Neural cell (in vitro differentiated cells): Measurements from ENCODE around the gene MCM5. TPM values are rescaled to one million over a fixed set of nuclear protein-coding genes. Genes with fewer than 3 reads are reported as not detected.

Experiments used
- H2AFZ ChIP-seq: fragments of 200-600, 300-800 bp; sonication (generic), shearing (Covaris generic); 2 replicates; pipeline ENCODE4 v1.6.0; 2014; ENCODE audit warnings: low read depth, mild to moderate bottlenecking, antibody characterized with exemption, low read length, moderate library complexity
- H3F3A ChIP-seq: fragments of 200-600 bp; shearing (Covaris generic); 2 replicates; pipeline ENCODE4 v1.6.1; 2016; ENCODE audit warnings: mild to moderate bottlenecking, moderate library complexity, mixed read lengths, antibody characterized with exemption, low read length; ENCODE audit not compliant: insufficient read depth, poor library complexity, severe bottlenecking
- H3K27ac ChIP-seq: fragments of 200-600, 300-800 bp; sonication (generic), shearing (Covaris generic); 2 replicates; pipeline ENCODE4 v1.5.1; 2014; ENCODE audit warnings: mild to moderate bottlenecking, low read length, moderate library complexity
- H3K27me3 ChIP-seq: fragments of 300-800, 200-600 bp; sonication (generic), shearing (Covaris generic); 2 replicates; pipeline ENCODE4 v1.6.0; 2014; ENCODE audit warnings: mild to moderate bottlenecking, low read depth, low read length, moderate library complexity; ENCODE audit not compliant: insufficient read depth
- H3K36me3 ChIP-seq: fragments of 300-800, 200-600 bp; sonication (generic), shearing (Covaris generic); 2 replicates; pipeline ENCODE4 v1.5.1; 2014; ENCODE audit warnings: mild to moderate bottlenecking, antibody characterized with exemption, low read length, moderate library complexity; ENCODE audit not compliant: insufficient read depth
- H3K4me2 ChIP-seq: fragments of 300-800, 200-600 bp; sonication (generic), shearing (Covaris generic); 2 replicates; pipeline ENCODE4 v1.6.0; 2014; ENCODE audit warnings: mild to moderate bottlenecking, low read length
- H3K4me3 ChIP-seq: fragments of 300-800, 200-600 bp; sonication (generic), shearing (Covaris generic); 2 replicates; pipeline ENCODE4 v1.5.1; 2014; ENCODE audit warnings: mild to moderate bottlenecking, low read length, moderate library complexity
- H3K79me2 ChIP-seq: fragments of 200-600 bp; shearing (Covaris generic); replicated peaks from 2 replicates; pipeline ENCODE4 v1.6.0; 2014; ENCODE audit warnings: mild to moderate bottlenecking, low read length, moderate library complexity; ENCODE audit not compliant: insufficient read depth
- H3K9ac ChIP-seq: fragments of 300-800, 200-600 bp; sonication (generic), shearing (Covaris generic); 2 replicates; pipeline ENCODE4 v1.6.1; 2016; ENCODE audit warnings: mild to moderate bottlenecking, low read length, mixed read lengths
- H3K9me2 ChIP-seq: fragments of 200-600 bp; shearing (Covaris generic); 2 replicates; pipeline ENCODE4 v1.6.1; 2016; ENCODE audit warnings: mild to moderate bottlenecking, low read length, mixed read lengths; ENCODE audit not compliant: insufficient read depth
- H3K9me3 ChIP-seq: fragments of 200-600, 300-800 bp; sonication (generic), shearing (Covaris generic); 2 replicates; pipeline ENCODE4 v1.6.1; 2016; ENCODE audit warnings: mild to moderate bottlenecking, mixed run types, low read length, moderate library complexity, mixed read lengths
- H4K20me1 ChIP-seq: fragments of 200-600 bp; shearing (Covaris generic); 2 replicates; pipeline ENCODE4 v1.6.1; 2016; ENCODE audit warnings: mild to moderate bottlenecking, mixed run types; ENCODE audit not compliant: insufficient read depth
- CTCF ChIP-seq: fragments of 450-650 bp; IDR thresholded peaks from 2 replicates; pipeline ENCODE4 v1.5.1; 2014; ENCODE audit warnings: antibody characterized with exemption, mild to moderate bottlenecking, moderate library complexity; ENCODE audit not compliant: poor library complexity, severe bottlenecking
- EP300 ChIP-seq: fragments of 450-650 bp; conservative IDR thresholded peaks from 2 replicates; pipeline ENCODE4 v1.6.1; 2014; ENCODE audit warnings: antibody characterized with exemption, mild to moderate bottlenecking, moderate library complexity; ENCODE audit not compliant: poor library complexity, severe bottlenecking
- EZH2 ChIP-seq: fragments of 200-600, 300-800 bp; shearing (Covaris generic), sonication (generic); IDR thresholded peaks from 2 replicates; pipeline ENCODE4 v1.6.1; 2014; ENCODE audit warnings: antibody characterized with exemption, low read length, borderline replicate concordance, mild to moderate bottlenecking; ENCODE audit not compliant: insufficient read depth, poor library complexity, severe bottlenecking
- MXI1 ChIP-seq: fragments of 450-650 bp; conservative IDR thresholded peaks from 2 replicates; pipeline ENCODE4 v1.6.1; 2014; ENCODE audit warnings: antibody characterized with exemption, mild to moderate bottlenecking; ENCODE audit not compliant: poor library complexity, severe bottlenecking
- POLR2AphosphoS5 ChIP-seq: IDR thresholded peaks from 2 replicates; pipeline ENCODE4 v1.6.1; 2012
- RAD21 ChIP-seq: fragments of 450-650 bp; conservative IDR thresholded peaks from 2 replicates; pipeline ENCODE4 v1.6.1; 2014; ENCODE audit warnings: antibody characterized with exemption, mild to moderate bottlenecking, moderate library complexity
- SMC3 ChIP-seq: fragments of 450-650 bp; conservative IDR thresholded peaks from 2 replicates; pipeline ENCODE4 v1.6.1; 2014; ENCODE audit warnings: antibody characterized with exemption, mild to moderate bottlenecking, moderate library complexity; ENCODE audit not compliant: poor library complexity
- TAF1 ChIP-seq: IDR thresholded peaks from 2 replicates; pipeline ENCODE4 v1.6.1; 2012; ENCODE audit warnings: low read depth
- polyA plus RNA-seq: library from polyadenylated mRNA; depleted of rRNA; stranded (reverse); fragments of >200 nt; gene quantifications from 2 replicates; pipeline ENCODE4 v1.2.3, GENCODE V29; 2014

Gene MCM5
- polyA plus RNA-seq, 1 donor from 2014 or later: 6.9 TPM

DNA sequence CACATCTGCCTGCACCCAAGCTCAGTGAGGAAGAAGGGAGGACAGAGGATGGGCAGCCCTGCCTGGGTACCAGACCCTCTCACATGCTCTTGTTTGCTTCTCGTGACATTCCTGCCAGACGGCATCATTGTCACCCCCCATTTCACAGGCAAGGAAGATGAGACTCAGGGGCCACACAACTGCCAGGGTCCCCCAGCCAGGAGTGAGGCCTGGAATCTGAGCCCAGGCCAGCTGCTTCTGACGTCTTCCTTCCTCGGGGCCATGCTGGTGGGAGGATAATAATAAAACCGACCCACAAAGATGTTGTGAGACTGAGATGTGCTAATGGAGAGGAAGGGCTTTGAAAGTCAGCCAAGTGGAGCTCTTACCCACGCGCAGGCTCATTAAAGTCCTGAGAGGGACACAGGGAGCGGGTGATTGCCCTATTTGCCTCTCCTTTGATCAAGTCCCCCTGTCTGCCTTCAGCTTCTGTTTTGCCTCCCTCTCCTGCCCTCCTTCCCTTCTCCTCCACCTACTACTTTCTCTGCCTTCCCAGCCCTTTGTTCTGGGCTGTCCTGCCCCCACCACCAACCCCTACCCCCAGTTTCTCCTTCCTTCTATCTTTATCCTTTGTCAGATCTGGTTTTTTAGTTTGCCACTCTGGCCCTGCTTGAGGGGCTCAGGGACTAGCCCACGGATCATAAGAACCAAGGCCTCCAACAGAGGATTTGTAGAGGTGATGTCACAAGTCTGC lies 62.7 kb downstream of the MCM5 start:
- peaks cover 3% of the 10 kb centered on the region for H3F3A ChIP-seq
- H3K9ac ChIP-seq: no peak overlapping the region
- H3K27me3 ChIP-seq: no peaks in the 10 kb centered on the region
- H3K36me3 ChIP-seq: no peaks in the 10 kb centered on the region
- H3K9me2 ChIP-seq: no peaks in the 10 kb centered on the region
- H3K79me2 ChIP-seq: no peaks in the 10 kb centered on the region
- no peak overlapping the region for H3K4me3 ChIP-seq
- TF ChIP-seq EP300 (no peak), MXI1 (no peak), CTCF (no peak), SMC3 (no peak), EZH2 (no peak), POLR2AphosphoS5 (no peak)
- H3K27ac ChIP-seq: no peak overlapping the region
- H2AFZ ChIP-seq: no peak overlapping the region
- H4K20me1 ChIP-seq: no peaks in the 10 kb centered on the region
- H3K4me2 ChIP-seq: no peak overlapping the region
- no peaks in the 10 kb centered on the region for H3K9me3 ChIP-seq

GRCh38 chr22:35463231-35463933 lies 63.4 kb downstream of the MCM5 start:
- Histone ChIP-seq H3F3A (no peaks in the 10 kb centered on the region), H3K27ac (no peak overlapping the region), H3K27me3 (no peaks in the 10 kb centered on the region), H2AFZ (no peak overlapping the region), H3K9me2 (no peaks in the 10 kb centered on the region), H3K79me2 (no peaks in the 10 kb centered on the region), H3K36me3 (no peaks in the 10 kb centered on the region), H3K9ac (no peak overlapping the region), H4K20me1 (no peaks in the 10 kb centered on the region), H3K4me3 (no peak overlapping the region), H3K4me2 (no peak overlapping the region), H3K9me3 (no peaks in the 10 kb centered on the region)
- TF ChIP-seq SMC3 (no peak), POLR2AphosphoS5 (no peak), TAF1 (no peak), EZH2 (no peak), CTCF (no peak), EP300 (no peak), MXI1 (no peak), RAD21 (no peak)
